Gastroesophageal sphincter (tissue), 4 donors: ENCODE results near the gene CXXC5. TPM values are rescaled to one million over a fixed set of nuclear protein-coding genes. Genes with fewer than 3 reads are reported as not detected.
A peak's percentile ranks its signal among the peaks of the same experiment; 100 is the strongest.

Experiments used
- ATAC-seq: fragments of 150-250 bp; one replicate; pipeline ENCODE4 v1.9.1; 2016; ENCODE audit warnings: mild to moderate bottlenecking, moderate library complexity
- H3K27ac ChIP-seq, 4 donors: fragments of 200-600 bp; sonication (generic) in 3 of 4; 1 replicate in 3 of 4; 2 replicates in 1 of 4; pipeline ENCODE4 v1.5.1; 2016 to 2019
- H3K27me3 ChIP-seq: fragments of 200-600 bp; sonication (generic); one replicate; pipeline ENCODE4 v1.5.1; 2019
- H3K36me3 ChIP-seq, 2 donors: fragments of 200-600 bp; sonication (generic); one replicate each; pipeline ENCODE4 v1.5.1; 2019; ENCODE audit warnings: control low read depth in 1 of 2
- H3K4me1 ChIP-seq, 3 donors: fragments of 200-600 bp; sonication (generic); 1 replicate in 2 of 3; 2 replicates in 1 of 3; pipeline ENCODE4 v1.5.1; 2016 to 2019; ENCODE audit warnings: control low read depth in 2 of 3
- H3K4me3 ChIP-seq, 2 donors: fragments of 200-600 bp; sonication (generic); one replicate each; pipeline ENCODE4 v1.5.1; 2019; ENCODE audit warnings: mild to moderate bottlenecking in 1 of 2, moderate library complexity in 1 of 2
- H3K9me3 ChIP-seq, 3 donors: fragments of 200-600 bp; sonication (generic); one replicate each; pipeline ENCODE4 v1.5.1; 2017 to 2019; ENCODE audit warnings: control low read depth in 2 of 3
- CTCF ChIP-seq, 4 experiments: fragments of 200-600 bp in 2 of 4; fragments of 450-650 bp in 2 of 4; sonication (generic) in 1 of 4; IDR thresholded peaks; one replicate each; pipeline ENCODE4 v1.5.1; 2017 to 2019; ENCODE audit warnings: antibody characterized with exemption in 4 of 4, mild to moderate bottlenecking in 2 of 4, moderate library complexity in 2 of 4
- EP300 ChIP-seq: sonication (generic); formaldehyde crosslinking; IDR thresholded peaks from one replicate; pipeline ENCODE4 v1.6.1; 2017; ENCODE audit warnings: antibody characterized with exemption, mild to moderate bottlenecking
- POLR2A ChIP-seq, 2 donors: fragments of 450-650 bp; IDR thresholded peaks; one replicate each; pipeline ENCODE4 v1.6.1; 2017; ENCODE audit warnings: antibody characterized with exemption in 2 of 2, mild to moderate bottlenecking in 2 of 2, moderate library complexity in 1 of 2
- POLR2AphosphoS5 ChIP-seq: sonication (generic); formaldehyde crosslinking; IDR thresholded peaks from one replicate; pipeline ENCODE4 v1.6.1; 2017; ENCODE audit warnings: antibody characterized with exemption
- WGBS, 2 donors: methylation state at CpG; one replicate each; pipeline ENCODE4 v1.1.5; 2018; ENCODE audit warnings: low coverage in 1 of 2; 5-methylcytosine and 5-hydroxymethylcytosine counted together
- total RNA-seq, 4 donors: library from RNA; depleted of rRNA; stranded (reverse); fragments of >200 nt; gene quantifications; one replicate each; pipeline ENCODE4 v1.1.0, GENCODE V29; 2016

Gene CXXC5
- total RNA-seq, 4 donors from 2014 or later: 30.0 to 50.7 (median 35.1) TPM

GRCh38 chr5:139638090-139638735, 9.9 kb upstream of the CXXC5 start:
- WGBS, 2 donors: 3 to 30% methylated on average over 2 to 8 of the region's 23 CpGs
- Histone ChIP-seq H3K36me3 (no peaks in the 10 kb centered on the region), H3K9me3 (no peaks in the 10 kb centered on the region), H3K27ac (peak overlapping the region; percentile 35 to 89 (median 88)), H3K4me3 (peak overlapping the region; percentile 41 to 53), H3K4me1 (peaks cover 0 to 52% (median 23%) of the 10 kb centered on the region in 3 donors), H3K27me3 (no peaks in the 10 kb centered on the region)
- TF ChIP-seq POLR2AphosphoS5 (peak; percentile 74), CTCF (IDR thresholded peaks at IDR 0.05) (no peak)
- ATAC-seq: peak; percentile 66

- H3K27me3 ChIP-seq: no peaks in the 10 kb centered on the region
- no peak for TF ChIP-seq POLR2A (IDR thresholded peaks at IDR 0.05)
- TF ChIP-seq POLR2AphosphoS5: no peak
- TF ChIP-seq EP300: no peak
- TF ChIP-seq CTCF (IDR thresholded peaks at IDR 0.05): no peak
- WGBS, 2 donors: 42 to 71% methylated on average over 1 of the region's 12 CpGs
- no peaks in the 10 kb centered on the region for H3K36me3 ChIP-seq
- H3K4me3 ChIP-seq: peak overlapping the region in 1 of 2 donors; percentile 53
- no peaks in the 10 kb centered on the region for H3K9me3 ChIP-seq
- H3K4me1 ChIP-seq: peaks cover 0 to 46% (median 23%) of the 10 kb centered on the region in 3 donors
- H3K27ac ChIP-seq: peak overlapping the region in 3 of 4 donors; percentile 88 to 89 (median 88)
- no peak for ATAC-seq
Measured at GRCh38 chr5:139638736-139639618, 9.2 kb upstream of the CXXC5 start.

GRCh38 chr5:139639619-139640380, 8.3 kb upstream of the CXXC5 start:
- Histone ChIP-seq H3K4me3 (no peak overlapping the region), H3K27ac (no peak overlapping the region), H3K36me3 (no peaks in the 10 kb centered on the region), H3K4me1 (peaks cover 0 to 46% (median 23%) of the 10 kb centered on the region in 3 donors), H3K9me3 (no peaks in the 10 kb centered on the region), H3K27me3 (no peaks in the 10 kb centered on the region)
- ATAC-seq: no peak
- TF ChIP-seq POLR2A (IDR thresholded peaks at IDR 0.05): no peak
- no peak for TF ChIP-seq EP300
- no peak for TF ChIP-seq POLR2AphosphoS5
- TF ChIP-seq CTCF (IDR thresholded peaks at IDR 0.05): no peak
- 67% methylated on average over 1 of the region's 11 CpGs; no CpG with 5 or more reads in 1 of the 2 donors for WGBS, 2 donors

- H3K9me3 ChIP-seq: no peaks in the 10 kb centered on the region
- no peaks in the 10 kb centered on the region for H3K36me3 ChIP-seq
- WGBS, 2 donors: 56 to 89% methylated on average over 1 of the region's 13 CpGs
- TF ChIP-seq POLR2AphosphoS5 (no peak), EP300 (no peak), CTCF (IDR thresholded peaks at IDR 0.05) (no peak), POLR2A (IDR thresholded peaks at IDR 0.05) (no peak)
- H3K27me3 ChIP-seq: no peaks in the 10 kb centered on the region
- H3K4me3 ChIP-seq: no peak overlapping the region
- peaks cover 0 to 40% (median 23%) of the 10 kb centered on the region in 3 donors for H3K4me1 ChIP-seq
- no peak for ATAC-seq
- H3K27ac ChIP-seq: no peak overlapping the region
Measured at GRCh38 chr5:139640421-139641115, 7.6 kb upstream of the CXXC5 start.
